Measurements from ENCODE around the gene SLC6A13. TPM values are rescaled to one million over a fixed set of nuclear protein-coding genes. Genes with fewer than 3 reads are reported as not detected.

SLC6A13 gene
- total and polyA plus RNA-seq, 2 of the 13 experiments (the other 11 are each of a cell fraction or from before 2014, with no cell fraction given) = 0.05 to 0.15 TPM

DNA sequence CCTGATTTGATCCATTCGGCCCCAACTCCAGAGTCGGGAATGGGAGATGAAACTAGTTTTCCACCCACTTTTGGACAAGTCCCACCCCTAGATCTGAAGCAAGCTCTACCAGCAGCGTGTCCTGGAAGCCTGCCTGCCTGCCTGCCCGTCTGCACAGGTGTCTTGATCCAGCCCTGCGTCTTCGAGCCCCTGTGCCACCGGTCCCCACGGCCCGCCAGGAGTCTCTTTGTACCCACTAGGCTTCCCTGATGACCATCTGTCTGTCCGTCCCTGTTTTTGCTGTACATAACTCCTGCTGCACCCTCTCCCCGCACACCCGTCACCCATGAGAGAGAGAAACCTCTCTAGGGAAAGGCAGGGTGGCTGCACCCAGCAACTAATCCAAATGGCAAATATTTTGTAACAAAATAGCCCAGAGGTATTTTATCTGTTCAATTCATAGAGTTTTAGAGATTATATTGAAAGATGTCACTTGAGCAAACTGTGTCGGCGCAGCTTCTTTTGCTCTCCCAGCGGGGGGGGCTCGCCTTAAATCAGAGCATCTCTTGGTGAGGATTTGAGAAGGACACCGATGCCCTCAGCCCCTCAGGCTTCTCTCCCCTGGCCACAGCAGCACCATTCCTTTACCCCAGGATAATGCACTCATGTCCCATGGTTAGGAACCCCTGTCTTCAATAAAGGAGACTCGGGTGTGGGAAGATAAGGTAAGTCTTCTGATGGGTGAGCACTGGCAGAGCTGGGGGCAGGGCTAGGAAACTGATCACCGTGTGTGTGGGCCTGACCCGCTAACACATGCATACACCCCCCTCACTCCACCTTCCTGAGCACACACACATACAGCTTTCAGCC lies 84.4 kb downstream of the SLC6A13 start (continued):
- TF ChIP-seq, protein P1, sequence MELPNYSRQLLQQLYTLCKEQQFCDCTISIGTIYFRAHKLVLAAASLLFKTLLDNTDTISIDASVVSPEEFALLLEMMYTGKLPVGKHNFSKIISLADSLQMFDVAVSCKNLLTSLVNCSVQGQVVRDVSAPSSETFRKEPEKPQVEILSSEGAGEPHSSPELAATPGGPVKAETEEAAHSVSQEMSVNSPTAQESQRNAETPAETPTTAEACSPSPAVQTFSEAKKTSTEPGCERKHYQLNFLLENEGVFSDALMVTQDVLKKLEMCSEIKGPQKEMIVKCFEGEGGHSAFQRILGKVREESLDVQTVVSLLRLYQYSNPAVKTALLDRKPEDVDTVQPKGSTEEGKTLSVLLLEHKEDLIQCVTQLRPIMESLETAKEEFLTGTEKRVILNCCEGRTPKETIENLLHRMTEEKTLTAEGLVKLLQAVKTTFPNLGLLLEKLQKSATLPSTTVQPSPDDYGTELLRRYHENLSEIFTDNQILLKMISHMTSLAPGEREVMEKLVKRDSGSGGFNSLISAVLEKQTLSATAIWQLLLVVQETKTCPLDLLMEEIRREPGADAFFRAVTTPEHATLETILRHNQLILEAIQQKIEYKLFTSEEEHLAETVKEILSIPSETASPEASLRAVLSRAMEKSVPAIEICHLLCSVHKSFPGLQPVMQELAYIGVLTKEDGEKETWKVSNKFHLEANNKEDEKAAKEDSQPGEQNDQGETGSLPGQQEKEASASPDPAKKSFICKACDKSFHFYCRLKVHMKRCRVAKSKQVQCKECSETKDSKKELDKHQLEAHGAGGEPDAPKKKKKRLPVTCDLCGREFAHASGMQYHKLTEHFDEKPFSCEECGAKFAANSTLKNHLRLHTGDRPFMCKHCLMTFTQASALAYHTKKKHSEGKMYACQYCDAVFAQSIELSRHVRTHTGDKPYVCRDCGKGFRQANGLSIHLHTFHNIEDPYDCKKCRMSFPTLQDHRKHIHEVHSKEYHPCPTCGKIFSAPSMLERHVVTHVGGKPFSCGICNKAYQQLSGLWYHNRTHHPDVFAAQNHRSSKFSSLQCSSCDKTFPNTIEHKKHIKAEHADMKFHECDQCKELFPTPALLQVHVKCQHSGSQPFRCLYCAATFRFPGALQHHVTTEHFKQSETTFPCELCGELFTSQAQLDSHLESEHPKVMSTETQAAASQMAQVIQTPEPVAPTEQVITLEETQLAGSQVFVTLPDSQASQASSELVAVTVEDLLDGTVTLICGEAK (IDR thresholded peaks at IDR 0.05) = no peak
- TF ChIP-seq, protein P1 (CRISPR knock-in tag; IDR thresholded peaks at IDR 0.05) = no peak
- TF ChIP-seq, protein P2, sequence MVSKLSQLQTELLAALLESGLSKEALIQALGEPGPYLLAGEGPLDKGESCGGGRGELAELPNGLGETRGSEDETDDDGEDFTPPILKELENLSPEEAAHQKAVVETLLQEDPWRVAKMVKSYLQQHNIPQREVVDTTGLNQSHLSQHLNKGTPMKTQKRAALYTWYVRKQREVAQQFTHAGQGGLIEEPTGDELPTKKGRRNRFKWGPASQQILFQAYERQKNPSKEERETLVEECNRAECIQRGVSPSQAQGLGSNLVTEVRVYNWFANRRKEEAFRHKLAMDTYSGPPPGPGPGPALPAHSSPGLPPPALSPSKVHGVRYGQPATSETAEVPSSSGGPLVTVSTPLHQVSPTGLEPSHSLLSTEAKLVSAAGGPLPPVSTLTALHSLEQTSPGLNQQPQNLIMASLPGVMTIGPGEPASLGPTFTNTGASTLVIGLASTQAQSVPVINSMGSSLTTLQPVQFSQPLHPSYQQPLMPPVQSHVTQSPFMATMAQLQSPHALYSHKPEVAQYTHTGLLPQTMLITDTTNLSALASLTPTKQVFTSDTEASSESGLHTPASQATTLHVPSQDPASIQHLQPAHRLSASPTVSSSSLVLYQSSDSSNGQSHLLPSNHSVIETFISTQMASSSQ (IDR thresholded peaks at IDR 0.05; ENCODE audit: low read depth) = no peak
- TF ChIP-seq, protein P2 (CRISPR knock-in tag; IDR thresholded peaks at IDR 0.05; ENCODE audit: borderline replicate concordance) = no peak
- no peak for TF ChIP-seq ZFP1 (CRISPR knock-in tag; IDR thresholded peaks at IDR 0.05)
